ENCODE measurements around the gene KCTD1. TPM values are rescaled to one million over a fixed set of nuclear protein-coding genes. Genes with fewer than 3 reads are reported as not detected.

The KCTD1 gene
- total and polyA plus RNA-seq, 2 donors (not counting 1 experiment from before 2014, with no cell fraction given): 2.3 to 5.0 TPM

DNA sequence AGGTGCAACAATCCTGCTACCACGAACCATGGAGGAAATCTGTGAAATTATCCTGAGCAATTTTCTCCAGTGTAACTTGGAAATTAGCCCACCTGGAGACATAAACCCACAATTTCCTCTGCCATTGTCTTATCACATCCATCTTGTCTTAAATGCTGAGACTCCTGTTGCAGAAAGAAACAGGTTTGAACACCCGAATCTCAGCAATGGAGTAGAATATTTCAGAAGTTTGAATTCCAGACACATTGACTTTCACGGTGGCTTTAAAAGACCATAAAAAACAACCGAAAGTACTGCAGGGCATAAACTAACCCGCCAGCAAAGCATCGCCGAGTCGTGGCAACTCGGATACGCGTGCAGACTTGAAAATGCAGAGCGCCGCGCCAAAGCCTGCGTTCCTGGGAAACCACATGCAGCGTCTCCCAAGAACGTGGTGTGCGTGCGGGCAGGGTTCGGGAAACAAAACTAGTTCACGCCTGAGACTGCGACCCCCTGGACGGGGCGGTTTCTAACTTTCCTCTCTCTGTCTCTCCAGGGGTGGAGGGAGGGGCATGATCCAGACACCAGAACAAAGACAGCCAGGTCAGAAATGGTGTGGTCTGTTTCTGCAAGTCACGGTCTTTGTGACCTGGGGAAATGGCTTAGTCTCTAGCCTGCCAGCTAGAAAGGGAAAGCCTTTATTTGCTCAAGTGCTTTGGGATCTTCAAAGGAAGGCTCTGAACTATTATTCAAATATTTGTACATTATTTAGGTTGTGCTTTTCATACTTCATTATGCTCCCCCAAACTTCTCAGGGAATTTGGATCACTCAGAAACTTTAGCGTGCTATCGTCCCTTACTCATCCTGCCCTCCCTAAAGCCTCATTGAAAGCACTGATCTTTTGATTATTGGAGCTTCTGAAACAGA lies 26.9 kb upstream of the KCTD1 start:
- H3K4me1 ChIP-seq (ENCODE audit: control insufficient read depth in 2 of 2, insufficient read depth in 2 of 2, low read length in 2 of 2): peaks cover 6 to 9% of the 10 kb centered on the region in 2 donors
- DNase-seq (no peak), ATAC-seq (ENCODE audit: low read depth) (no peak)
- H3K4me2 ChIP-seq (replicated peaks; ENCODE audit: low read depth, low read length, poor library complexity, severe bottlenecking): peak overlapping the region; percentile 32
- H3K9me3 ChIP-seq (ENCODE audit: control extremely low read depth in 1 of 3, control insufficient read depth in 2 of 3, insufficient read depth in 1 of 3, low read length in 2 of 3): no peaks in the 10 kb centered on the region
- peaks cover 0 to 32% (median 19%) of the 10 kb centered on the region in 4 experiments for H3K27me3 ChIP-seq (replicated peaks in 1 of 4; ENCODE audit: control extremely low read depth in 1 of 4, control insufficient read depth in 3 of 4, insufficient read depth in 4 of 4, low read length in 3 of 4)
- no peak overlapping the region for H3K27ac Mint-ChIP-seq
- H3K9ac ChIP-seq (ENCODE audit: low read length): no peak overlapping the region
- H3K27me3 Mint-ChIP-seq: peaks cover 56% of the 10 kb centered on the region
- H3K79me2 ChIP-seq (ENCODE audit: control insufficient read depth, insufficient read depth, low read length): no peaks in the 10 kb centered on the region
- no peak overlapping the region for H3K4me3 ChIP-seq (ENCODE audit: control extremely low read depth in 1 of 5, extremely low read depth in 1 of 5, insufficient read depth in 1 of 5, low read depth in 2 of 5, low read length in 4 of 5)
- ChIA-PET POLR2A (no interaction called here), CTCF (no interaction called here)
- no peak overlapping the region for H3K27ac ChIP-seq (ENCODE audit: low read length in 2 of 2)
- H3K36me3 ChIP-seq (replicated peaks in 1 of 2; ENCODE audit: control extremely low read depth in 1 of 2, control insufficient read depth in 1 of 2, extremely low read depth in 1 of 2, insufficient read depth in 2 of 2, low read length in 1 of 2): no peaks in the 10 kb centered on the region
- WGBS (ENCODE audit: insufficient coverage): 7% methylated on average over 23 of the region's 27 CpGs
- no peaks in the 10 kb centered on the region for H4K20me1 ChIP-seq (ENCODE audit: control insufficient read depth, insufficient read depth, low read length, poor library complexity, severe bottlenecking)
- TF ChIP-seq, protein P1, sequence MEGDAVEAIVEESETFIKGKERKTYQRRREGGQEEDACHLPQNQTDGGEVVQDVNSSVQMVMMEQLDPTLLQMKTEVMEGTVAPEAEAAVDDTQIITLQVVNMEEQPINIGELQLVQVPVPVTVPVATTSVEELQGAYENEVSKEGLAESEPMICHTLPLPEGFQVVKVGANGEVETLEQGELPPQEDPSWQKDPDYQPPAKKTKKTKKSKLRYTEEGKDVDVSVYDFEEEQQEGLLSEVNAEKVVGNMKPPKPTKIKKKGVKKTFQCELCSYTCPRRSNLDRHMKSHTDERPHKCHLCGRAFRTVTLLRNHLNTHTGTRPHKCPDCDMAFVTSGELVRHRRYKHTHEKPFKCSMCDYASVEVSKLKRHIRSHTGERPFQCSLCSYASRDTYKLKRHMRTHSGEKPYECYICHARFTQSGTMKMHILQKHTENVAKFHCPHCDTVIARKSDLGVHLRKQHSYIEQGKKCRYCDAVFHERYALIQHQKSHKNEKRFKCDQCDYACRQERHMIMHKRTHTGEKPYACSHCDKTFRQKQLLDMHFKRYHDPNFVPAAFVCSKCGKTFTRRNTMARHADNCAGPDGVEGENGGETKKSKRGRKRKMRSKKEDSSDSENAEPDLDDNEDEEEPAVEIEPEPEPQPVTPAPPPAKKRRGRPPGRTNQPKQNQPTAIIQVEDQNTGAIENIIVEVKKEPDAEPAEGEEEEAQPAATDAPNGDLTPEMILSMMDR (IDR thresholded peaks at IDR 0.05): no peak
- TF ChIP-seq EZH2 (IDR thresholded peaks at IDR 0.05; ENCODE audit: borderline replicate concordance, insufficient read depth, low read depth, low read length, poor library complexity, severe bottlenecking): no peak
- H3K9me3 Mint-ChIP-seq (ENCODE audit: insufficient read depth): no peaks in the 10 kb centered on the region
- H3K4me1 Mint-ChIP-seq: peaks cover 12% of the 10 kb centered on the region
- intact Hi-C loops (cut with micrococcal nuclease): no loop called here
- peak overlapping the region; percentile 55 for H2AFZ ChIP-seq (ENCODE audit: insufficient read depth, low read depth, low read length, poor library complexity, severe bottlenecking)
- peak overlapping the region; percentile 40 for H3K4me3 Mint-ChIP-seq

All from B cell (primary cell).